DMS53 (cell line): Measurements from ENCODE around the gene IFNA5.

ENCODE experiments used
- DNase-seq: peaks from one replicate; lab custom pipeline; 2025; lab: John Stamatoyannopoulos, UW

Gene IFNA5

GRCh38 chr9:21305213-21305612, at the start of gene IFNA5:
TSS of gene IFNA5 (minus strand) at chr9:21305313. CDS start at chr9:21305256, 57 bp downstream.
- no peak for DNase-seq

- DNase-seq: no peak
Observed at GRCh38 chr9:21350787-21351186, 45.7 kb upstream of the IFNA5 start, which contains the start of gene IFNA6. TSS of gene IFNA6 (minus strand) at chr9:21350887. CDS start at chr9:21350887, 0 bp downstream.

- no peak for DNase-seq
Observed at GRCh38 chr9:21348430-21348970, 43.4 kb upstream of the IFNA5 start.

- DNase-seq: no peak
Observed at GRCh38 chr9:21340735-21341134, 35.6 kb upstream of the IFNA5 start.

- peak; percentile 51 for DNase-seq
Observed at GRCh38 chr9:21336457-21336856, 31.3 kb upstream of the IFNA5 start.

GRCh38 chr9:21334701-21335632, 29.9 kb upstream of the IFNA5 start, which contains the start of gene KLHL9:
TSS of gene KLHL9 (minus strand) at chr9:21335404. CDS start at chr9:21334859, 545 bp downstream.
- peak; percentile 92 for DNase-seq

GRCh38 chr9:21333226-21333625, 28.1 kb upstream of the IFNA5 start:
- DNase-seq: no peak

GRCh38 chr9:21331676-21332402, 26.7 kb upstream of the IFNA5 start:
- DNase-seq: no peak

- DNase-seq: peak; percentile 69
Observed at GRCh38 chr9:21326526-21327139, 21.5 kb upstream of the IFNA5 start.

GRCh38 chr9:21324047-21324446, 18.9 kb upstream of the IFNA5 start:
- peak; percentile 17 for DNase-seq

GRCh38 chr9:21322911-21323461, 17.9 kb upstream of the IFNA5 start:
- no peak for DNase-seq

- DNase-seq: no peak
Observed at GRCh38 chr9:21320465-21320864, 15.4 kb upstream of the IFNA5 start.

- DNase-seq: peak; percentile 72
Observed at GRCh38 chr9:21317956-21318923, 13.1 kb upstream of the IFNA5 start.

GRCh38 chr9:21316860-21317259, 11.7 kb upstream of the IFNA5 start:
- peak; percentile 12 for DNase-seq

GRCh38 chr9:21316032-21316842, 11.1 kb upstream of the IFNA5 start:
- DNase-seq: no peak

GRCh38 chr9:21314152-21314551, 9.0 kb upstream of the IFNA5 start:
- no peak for DNase-seq

GRCh38 chr9:21311889-21312288, 6.8 kb upstream of the IFNA5 start:
- no peak for DNase-seq

GRCh38 chr9:21295992-21296391, 9.1 kb downstream of the IFNA5 start:
- DNase-seq: no peak

GRCh38 chr9:21294904-21295538, 10.1 kb downstream of the IFNA5 start:
- DNase-seq: no peak
